Stimulated activated CD8-positive, alpha-beta memory T cell treated with anti-CD3 and anti-CD28 coated beads, Interleukin-15, amount 100 ng/mL, for 24 hours (primary cell): Measurements from ENCODE around the gene ICE2.
"Not testable (repeated sequence)": the region's sequence is repeated elsewhere in the genome, so short reads cannot be mapped to it uniquely, and the experiment has no call there.

Experiments
- DNase-seq: peaks from one replicate; pipeline ENCODE4 v3.0.0-alpha.2; 2020; ENCODE audit warnings: low read depth

ICE2 gene

GRCh38 chr15:60448668-60449360, 30.1 kb downstream of the ICE2 start:
- no peak for DNase-seq

- DNase-seq = no peak
Measured at GRCh38 chr15:60444289-60444912, 34.5 kb downstream of the ICE2 start.

GRCh38 chr15:60442763-60443162, 36.2 kb downstream of the ICE2 start:
- DNase-seq = no peak

GRCh38 chr15:60442031-60442650, 36.8 kb downstream of the ICE2 start:
- no peak for DNase-seq

- no peak for DNase-seq
Measured at GRCh38 chr15:60441331-60441730, 37.6 kb downstream of the ICE2 start.

GRCh38 chr15:60438646-60439045, 40.3 kb downstream of the ICE2 start:
- DNase-seq = no peak

GRCh38 chr15:60428935-60429334, 50.0 kb downstream of the ICE2 start:
- no peak for DNase-seq

- no peak for DNase-seq
Measured at GRCh38 chr15:60426870-60427508, 52.0 kb downstream of the ICE2 start.

GRCh38 chr15:60425461-60425860, 53.5 kb downstream of the ICE2 start:
- DNase-seq = no peak

GRCh38 chr15:60424006-60424405, 54.9 kb downstream of the ICE2 start:
- no peak for DNase-seq

GRCh38 chr15:60423537-60423936, 55.4 kb downstream of the ICE2 start:
- no peak for DNase-seq

- DNase-seq = no peak
Measured at GRCh38 chr15:60421544-60421943, 57.4 kb downstream of the ICE2 start.

- DNase-seq = no peak
Measured at GRCh38 chr15:60420203-60420716, 58.7 kb downstream of the ICE2 start.

- DNase-seq = no peak
Measured at GRCh38 chr15:60419753-60420152, 59.2 kb downstream of the ICE2 start.

- no peak for DNase-seq
Measured at GRCh38 chr15:60418096-60418495, 60.8 kb downstream of the ICE2 start.

- no peak for DNase-seq
Measured at GRCh38 chr15:60417112-60417511, 61.8 kb downstream of the ICE2 start.

- DNase-seq = no peak
Measured at GRCh38 chr15:60416484-60416883, 62.5 kb downstream of the ICE2 start.

- no peak for DNase-seq
Measured at GRCh38 chr15:60414016-60414682, 64.8 kb downstream of the ICE2 start.

GRCh38 chr15:60413231-60413824, 65.6 kb downstream of the ICE2 start:
- no peak for DNase-seq

GRCh38 chr15:60412807-60413206, 66.1 kb downstream of the ICE2 start:
- DNase-seq = not testable (repeated sequence)

GRCh38 chr15:60411774-60412425, 67.0 kb downstream of the ICE2 start:
- DNase-seq = no peak
